ENCODE data around the gene ROBO2. TPM values are rescaled to one million over a fixed set of nuclear protein-coding genes. Genes with fewer than 3 reads are reported as not detected.

The ROBO2 gene
- total RNA-seq, 1 donor from 2014 or later, result 0.11 TPM

DNA sequence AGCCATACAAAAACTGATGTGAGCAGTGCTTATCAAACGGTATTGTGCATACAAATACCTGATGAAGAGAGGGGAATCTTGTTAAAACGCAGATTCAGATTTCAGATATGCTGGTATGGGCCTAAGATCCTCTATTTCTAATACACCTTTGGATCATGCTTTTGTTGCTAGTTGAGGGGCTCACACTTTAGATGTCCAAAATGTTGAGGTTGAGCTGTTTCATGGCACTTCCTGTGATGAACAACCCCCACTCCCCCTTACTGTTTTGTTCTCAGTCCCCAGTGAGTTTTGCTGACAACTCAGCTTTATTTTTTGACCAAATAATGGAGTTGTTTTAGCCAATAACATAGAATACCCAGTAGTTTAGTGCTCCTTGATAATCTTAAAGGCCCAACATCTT, 53.2 kb downstream of the ROBO2 start:
- DNase-seq, result no peak
- intact Hi-C loops (cut with DNase I), result no loop called here
- no peak for ATAC-seq (ENCODE audit: poor library complexity)

- DNase-seq (no peak), ATAC-seq (ENCODE audit: poor library complexity) (no peak)
- intact Hi-C loops (cut with DNase I), result no loop called here
Observed at GRCh38 chr3:77096145-77096544, 56.2 kb downstream of the ROBO2 start.

DNA sequence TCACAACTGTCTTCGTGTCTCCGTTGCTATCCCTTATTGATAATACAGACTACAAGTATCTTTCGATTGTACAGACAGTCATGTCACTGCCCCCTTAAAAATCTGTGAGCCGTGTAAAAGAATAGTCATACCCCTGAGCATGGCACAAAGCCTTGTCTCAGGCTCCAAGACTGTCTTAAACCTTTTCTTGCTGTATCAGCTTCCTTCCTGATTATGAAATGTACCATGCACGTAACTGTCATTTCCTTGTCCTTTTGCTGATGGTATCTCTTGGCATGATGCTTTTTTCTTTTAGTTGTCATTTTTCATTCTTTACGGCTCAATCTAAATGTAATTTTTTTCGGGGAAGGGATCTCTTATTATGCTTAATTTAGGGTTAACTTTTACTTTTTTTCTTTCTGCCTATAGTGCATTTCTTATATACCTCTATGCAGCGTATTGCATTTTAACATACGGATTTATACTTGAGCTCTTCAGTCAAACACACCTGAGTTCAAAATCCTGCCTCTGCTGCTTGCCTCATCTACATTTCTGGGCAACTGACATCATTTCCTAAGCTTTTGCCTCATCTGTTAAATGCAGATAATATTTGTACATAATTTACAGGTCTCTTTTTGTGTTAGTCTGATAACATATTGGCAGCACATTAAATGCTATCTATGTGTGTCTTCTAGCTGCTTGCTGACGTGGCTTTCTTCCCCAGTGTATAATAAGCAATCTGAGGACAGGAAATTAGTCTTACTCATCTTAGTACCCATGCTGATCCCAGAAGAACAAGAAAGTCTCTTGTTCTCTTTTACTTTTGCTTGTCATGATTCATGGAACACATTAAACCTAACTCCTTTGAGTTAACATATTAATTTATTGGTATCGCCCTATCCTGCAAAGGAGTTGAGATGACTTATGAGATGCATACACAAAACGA, 57.3 kb downstream of the ROBO2 start:
- ATAC-seq (ENCODE audit: poor library complexity), result no peak
- intact Hi-C loops (cut with DNase I), result no loop called here
- no peak for DNase-seq

GRCh38 chr3:77102951-77103769, 63.3 kb downstream of the ROBO2 start:
- intact Hi-C loops (cut with DNase I), result no loop called here
- ATAC-seq (ENCODE audit: poor library complexity) (no peak), DNase-seq (no peak)

DNA sequence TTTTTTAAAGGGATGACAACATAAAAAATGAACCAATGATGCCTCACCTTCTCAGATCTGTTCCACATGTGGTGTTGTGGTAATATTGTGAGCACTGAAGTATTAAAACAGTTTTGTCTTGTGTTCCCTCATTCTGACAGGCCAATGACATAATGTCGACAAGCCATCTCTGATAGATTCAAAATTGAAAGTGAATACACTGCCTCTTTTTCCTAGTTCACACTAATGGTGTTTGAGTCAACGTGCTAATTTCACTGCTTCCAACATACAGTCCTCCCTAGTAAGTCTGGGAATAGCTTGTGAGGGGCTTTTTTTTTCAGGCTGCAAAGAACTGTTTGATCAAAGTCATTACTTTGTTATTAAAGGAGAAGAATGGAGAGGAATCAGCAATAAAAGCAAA, 82.8 kb downstream of the ROBO2 start:
- ATAC-seq (ENCODE audit: poor library complexity), result no peak
- intact Hi-C loops (cut with DNase I), result no loop called here
- no peak for DNase-seq

GRCh38 chr3:77125966-77126365, 86.1 kb downstream of the ROBO2 start:
- intact Hi-C loops (cut with DNase I), result no loop called here
- no peak for ATAC-seq (ENCODE audit: poor library complexity)
- DNase-seq, result no peak

GRCh38 chr3:77134769-77135168, 94.9 kb downstream of the ROBO2 start:
- ATAC-seq (ENCODE audit: poor library complexity), result no peak
- intact Hi-C loops (cut with DNase I), result no loop called here
- no peak for DNase-seq

GRCh38 chr3:77137559-77137958, 97.7 kb downstream of the ROBO2 start:
- DNase-seq (no peak), ATAC-seq (ENCODE audit: poor library complexity) (no peak)
- intact Hi-C loops (cut with DNase I), result no loop called here

- DNase-seq, result no peak
- ATAC-seq (ENCODE audit: poor library complexity), result no peak
- intact Hi-C loops (cut with DNase I), result no loop called here
Observed at GRCh38 chr3:77139624-77140023, 99.7 kb downstream of the ROBO2 start.

DNA sequence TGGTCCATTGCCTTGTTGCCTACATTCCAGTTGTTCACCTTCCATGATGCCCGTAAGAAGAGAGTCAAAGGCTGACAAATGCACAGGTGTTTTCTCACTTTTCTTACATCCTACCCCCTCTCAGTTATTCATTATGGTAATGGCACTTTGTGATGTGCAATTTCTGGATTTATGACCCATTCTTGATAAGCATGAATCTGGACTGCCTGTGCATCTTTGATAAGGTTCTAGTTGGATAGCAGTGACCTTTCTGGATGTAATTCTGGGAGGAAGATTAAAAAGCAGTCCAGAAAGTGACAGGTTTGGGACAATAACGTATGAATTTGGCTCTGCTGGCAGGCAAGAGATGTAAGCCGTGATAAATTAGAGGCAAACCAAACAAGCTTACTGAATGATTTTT, 101.5 kb downstream of the ROBO2 start:
- intact Hi-C loops (cut with DNase I), result no loop called here
- DNase-seq, result no peak
- ATAC-seq (ENCODE audit: poor library complexity), result no peak

- ATAC-seq (ENCODE audit: poor library complexity) (no peak), DNase-seq (no peak)
- intact Hi-C loops (cut with DNase I), result no loop called here
Observed at GRCh38 chr3:77142578-77142977, 102.7 kb downstream of the ROBO2 start.

DNA sequence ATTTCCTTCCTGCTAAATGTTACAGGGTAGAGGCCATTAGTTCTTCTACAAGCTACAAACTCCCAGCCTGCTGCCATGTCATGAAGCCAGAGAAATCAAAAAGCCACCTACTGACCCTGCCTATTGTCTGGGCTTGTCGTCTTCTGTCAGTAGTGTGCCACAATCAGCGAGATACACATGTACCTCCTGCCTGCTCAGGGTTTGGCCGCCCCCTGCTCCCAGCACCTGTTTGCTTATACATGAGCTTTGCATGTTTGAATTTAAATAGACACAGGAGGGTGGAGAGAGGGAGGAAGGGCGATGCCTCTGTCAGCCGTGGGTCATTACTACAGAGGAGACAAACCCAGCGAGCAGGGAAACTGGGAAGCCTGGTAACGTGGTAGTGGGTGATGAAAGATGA, 106.1 kb downstream of the ROBO2 start:
- DNase-seq (no peak), ATAC-seq (ENCODE audit: poor library complexity) (no peak)
- intact Hi-C loops (cut with DNase I), result no loop called here

- intact Hi-C loops (cut with DNase I), result no loop called here
- no peak for ATAC-seq (ENCODE audit: poor library complexity)
- DNase-seq, result no peak
Observed at GRCh38 chr3:77147836-77148578, 108.1 kb downstream of the ROBO2 start.

- DNase-seq (no peak), ATAC-seq (ENCODE audit: poor library complexity) (no peak)
- intact Hi-C loops (cut with DNase I), result no loop called here
Observed at GRCh38 chr3:77149382-77149781, 109.5 kb downstream of the ROBO2 start.

GRCh38 chr3:77150028-77150427, 110.1 kb downstream of the ROBO2 start:
- DNase-seq (no peak), ATAC-seq (ENCODE audit: poor library complexity) (no peak)
- intact Hi-C loops (cut with DNase I), result no loop called here

DNA sequence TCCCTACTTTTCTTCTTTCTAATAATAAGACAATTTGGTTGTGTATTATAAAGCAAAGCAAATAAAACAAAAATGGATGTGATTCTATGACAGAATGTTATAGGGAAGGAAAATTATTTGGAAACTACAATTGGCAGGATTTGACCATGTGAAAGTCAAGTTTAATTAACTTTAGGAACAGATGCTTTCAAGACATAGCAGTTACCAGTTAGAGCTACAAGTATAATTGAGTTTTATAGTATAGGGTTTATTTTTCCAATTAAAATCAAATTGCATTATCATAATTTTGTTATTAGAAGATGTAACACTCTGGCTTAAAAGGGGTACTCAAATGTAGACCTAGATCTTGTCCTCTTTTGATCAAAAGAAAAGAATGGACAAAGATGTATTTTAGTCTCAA, 110.9 kb downstream of the ROBO2 start:
- DNase-seq, result no peak
- ATAC-seq (ENCODE audit: poor library complexity), result no peak
- intact Hi-C loops (cut with DNase I), result no loop called here

GRCh38 chr3:77158730-77159581, 119.1 kb downstream of the ROBO2 start:
- intact Hi-C loops (cut with DNase I), result no loop called here
- no peak for ATAC-seq (ENCODE audit: poor library complexity)
- DNase-seq, result no peak

DNA sequence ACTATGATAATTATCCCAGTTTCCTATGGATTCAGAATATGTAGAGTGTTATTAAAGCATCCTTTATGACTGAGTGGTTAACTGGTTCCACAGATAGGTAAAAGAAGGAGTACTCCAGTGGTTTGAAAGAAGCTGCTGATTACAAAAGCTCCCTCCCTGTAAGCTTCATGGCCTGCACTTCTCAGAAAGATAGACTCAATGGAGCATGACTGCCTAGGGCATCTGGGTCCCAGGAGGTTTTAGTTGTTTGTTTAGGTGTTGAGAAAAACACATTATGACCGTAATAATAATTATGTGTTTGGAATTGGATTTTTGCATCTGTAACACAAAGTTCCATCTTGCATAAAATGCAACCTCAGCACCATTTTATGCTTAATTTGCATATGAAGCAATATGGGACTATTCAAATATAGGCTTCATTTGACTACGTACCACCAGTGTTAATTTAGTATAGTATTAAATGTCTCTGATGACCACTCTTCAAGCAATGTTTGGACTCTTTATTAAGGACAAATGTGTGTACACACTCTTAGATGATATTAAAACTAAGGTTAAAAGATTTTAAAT, 121.1 kb downstream of the ROBO2 start:
- no peak for DNase-seq
- intact Hi-C loops (cut with DNase I), result no loop called here
- no peak for ATAC-seq (ENCODE audit: poor library complexity)
